Measurements from ENCODE around the gene SIRT5.

Gene SIRT5

DNA sequence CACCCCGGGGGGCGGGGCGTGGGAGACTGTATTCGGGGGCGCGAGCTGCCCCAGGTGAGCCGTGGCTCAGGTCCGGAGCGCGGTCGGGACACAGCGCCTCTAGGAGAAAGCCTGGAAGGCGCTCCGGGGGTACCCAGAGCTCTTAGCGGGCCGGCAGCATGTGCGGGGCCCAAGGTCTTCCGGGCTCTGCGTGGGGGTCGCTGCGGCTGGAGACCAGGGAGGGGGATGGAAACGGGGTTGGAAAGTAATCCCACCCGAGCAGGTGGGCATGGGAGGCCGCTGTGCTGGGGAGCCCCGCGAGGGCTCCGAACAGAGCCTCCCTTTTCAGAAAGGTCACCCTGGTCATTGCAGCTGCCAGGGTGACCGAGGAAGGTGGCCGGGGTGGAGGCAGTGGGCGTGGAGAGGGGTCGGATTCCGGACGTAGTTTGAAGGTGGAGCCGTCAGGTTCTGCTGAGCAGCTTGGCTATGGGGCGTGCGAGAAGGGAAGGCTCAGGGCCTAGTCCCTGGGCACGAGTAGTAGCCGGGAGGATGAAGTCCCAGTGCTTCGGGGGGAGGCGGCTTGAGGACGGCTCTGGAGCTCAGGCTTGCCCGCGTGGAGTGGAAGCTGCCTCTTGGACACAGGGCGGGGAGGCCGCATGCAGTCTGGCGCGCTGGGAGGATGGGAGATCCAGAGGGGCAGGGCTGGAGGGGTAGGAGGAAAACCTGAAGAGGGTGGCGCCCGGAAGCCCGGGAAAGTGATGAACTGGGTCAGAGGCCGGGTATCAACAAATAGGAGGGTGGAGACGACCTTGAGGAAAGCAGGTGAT, at the start of gene SIRT5:
Gene SIRT5 (plus strand): TSS at position 31 of the 806 bp plus-strand sequence. CDS start 9,510 bp downstream, outside the sequence.
- Mint-ChIP-seq H3K27me3 (ENCODE audit: low read depth) (no peaks in the 10 kb centered on the region), H3K4me1 (ENCODE audit: low read depth) (peaks cover 11% of the 10 kb centered on the region), H3K27ac (peak within 1 kb of the TSS; percentile 96), H3K36me3 (ENCODE audit: low read depth) (peaks cover 6% of the 10 kb centered on the region), H3K9me3 (no peaks in the 10 kb centered on the region), H3K4me3 (peak within 1 kb of the TSS; percentile 88)
- DNase-seq (ENCODE audit: low spot score): peak; percentile 79

- H3K27me3 Mint-ChIP-seq (ENCODE audit: low read depth): peaks cover 7% of the 10 kb centered on the region
- no peak for DNase-seq (ENCODE audit: low spot score)
- H3K36me3 Mint-ChIP-seq (ENCODE audit: low read depth): no peaks in the 10 kb centered on the region
- H3K27ac Mint-ChIP-seq: no peak overlapping the region
- no peak overlapping the region for H3K4me3 Mint-ChIP-seq
- H3K4me1 Mint-ChIP-seq (ENCODE audit: low read depth): peaks cover 9% of the 10 kb centered on the region
- H3K9me3 Mint-ChIP-seq: no peaks in the 10 kb centered on the region
Measured at GRCh38 chr6:13524801-13525508, 49.4 kb upstream of the SIRT5 start.

- Mint-ChIP-seq H3K36me3 (ENCODE audit: low read depth) (no peaks in the 10 kb centered on the region), H3K27me3 (ENCODE audit: low read depth) (no peaks in the 10 kb centered on the region), H3K9me3 (no peaks in the 10 kb centered on the region), H3K27ac (no peak overlapping the region), H3K4me3 (no peak overlapping the region), H3K4me1 (ENCODE audit: low read depth) (peaks cover 9% of the 10 kb centered on the region)
- no peak for DNase-seq (ENCODE audit: low spot score)
Measured at GRCh38 chr6:13526357-13526726, 48.1 kb upstream of the SIRT5 start.

DNA sequence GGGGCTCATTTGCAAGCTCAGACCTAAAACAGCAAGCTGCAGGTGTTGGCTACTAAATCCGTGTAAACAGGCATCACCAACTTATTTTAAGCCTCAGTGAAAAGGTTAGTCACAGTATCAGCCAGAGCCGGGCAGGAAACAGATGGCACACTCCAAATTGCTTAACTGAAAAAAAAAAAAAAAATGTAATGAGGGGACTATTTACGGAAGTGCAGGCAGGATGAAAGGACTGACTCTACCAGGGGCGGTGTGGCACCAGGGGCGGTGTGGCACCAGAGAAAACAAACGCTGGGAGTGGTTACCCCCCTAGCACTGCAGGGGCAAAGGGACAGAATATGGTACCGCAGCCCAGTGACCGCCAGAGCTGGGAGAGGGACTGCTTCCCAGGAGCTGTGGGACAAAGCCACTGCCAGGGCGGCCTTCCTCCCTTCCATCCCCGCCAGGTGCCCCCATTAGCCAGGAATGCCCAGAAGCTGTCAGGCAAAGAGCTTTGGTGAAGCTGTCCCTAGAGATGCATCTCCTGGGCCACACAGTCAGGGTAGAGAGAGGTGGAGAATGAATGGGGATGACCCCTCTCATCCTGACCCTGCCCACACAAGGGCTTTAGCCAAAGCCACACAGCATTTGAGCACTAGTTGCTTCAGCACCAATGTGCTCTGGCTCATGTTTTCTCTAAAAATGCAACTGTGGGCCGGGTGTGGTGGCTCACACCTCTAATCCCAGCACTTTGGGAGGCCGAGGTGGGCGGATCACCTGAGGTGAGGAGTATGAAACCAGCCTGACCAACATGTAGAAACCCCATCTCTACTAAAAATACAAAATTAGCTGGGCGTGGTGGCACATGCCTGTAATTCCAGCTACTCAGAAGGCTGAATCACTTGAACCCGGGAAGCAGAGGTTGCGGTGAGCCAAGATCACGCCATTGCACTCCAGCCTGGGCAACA, 47.4 kb upstream of the SIRT5 start:
- Mint-ChIP-seq H3K27me3 (ENCODE audit: low read depth) (no peaks in the 10 kb centered on the region), H3K27ac (no peak overlapping the region), H3K4me3 (no peak overlapping the region), H3K4me1 (ENCODE audit: low read depth) (peaks cover 9% of the 10 kb centered on the region), H3K36me3 (ENCODE audit: low read depth) (no peaks in the 10 kb centered on the region), H3K9me3 (no peaks in the 10 kb centered on the region)
- no peak for DNase-seq (ENCODE audit: low spot score)

GRCh38 chr6:13527671-13528056, 46.7 kb upstream of the SIRT5 start:
- peaks cover 9% of the 10 kb centered on the region for H3K4me1 Mint-ChIP-seq (ENCODE audit: low read depth)
- H3K36me3 Mint-ChIP-seq (ENCODE audit: low read depth): no peaks in the 10 kb centered on the region
- no peak overlapping the region for H3K4me3 Mint-ChIP-seq
- H3K27me3 Mint-ChIP-seq (ENCODE audit: low read depth): no peaks in the 10 kb centered on the region
- no peaks in the 10 kb centered on the region for H3K9me3 Mint-ChIP-seq
- no peak overlapping the region for H3K27ac Mint-ChIP-seq
- DNase-seq (ENCODE audit: low spot score): no peak

GRCh38 chr6:13528232-13528631, 46.2 kb upstream of the SIRT5 start:
- Mint-ChIP-seq H3K4me1 (ENCODE audit: low read depth) (peaks cover 9% of the 10 kb centered on the region), H3K27ac (no peak overlapping the region), H3K36me3 (ENCODE audit: low read depth) (no peaks in the 10 kb centered on the region), H3K9me3 (no peaks in the 10 kb centered on the region), H3K4me3 (no peak overlapping the region), H3K27me3 (ENCODE audit: low read depth) (no peaks in the 10 kb centered on the region)
- no peak for DNase-seq (ENCODE audit: low spot score)

DNA sequence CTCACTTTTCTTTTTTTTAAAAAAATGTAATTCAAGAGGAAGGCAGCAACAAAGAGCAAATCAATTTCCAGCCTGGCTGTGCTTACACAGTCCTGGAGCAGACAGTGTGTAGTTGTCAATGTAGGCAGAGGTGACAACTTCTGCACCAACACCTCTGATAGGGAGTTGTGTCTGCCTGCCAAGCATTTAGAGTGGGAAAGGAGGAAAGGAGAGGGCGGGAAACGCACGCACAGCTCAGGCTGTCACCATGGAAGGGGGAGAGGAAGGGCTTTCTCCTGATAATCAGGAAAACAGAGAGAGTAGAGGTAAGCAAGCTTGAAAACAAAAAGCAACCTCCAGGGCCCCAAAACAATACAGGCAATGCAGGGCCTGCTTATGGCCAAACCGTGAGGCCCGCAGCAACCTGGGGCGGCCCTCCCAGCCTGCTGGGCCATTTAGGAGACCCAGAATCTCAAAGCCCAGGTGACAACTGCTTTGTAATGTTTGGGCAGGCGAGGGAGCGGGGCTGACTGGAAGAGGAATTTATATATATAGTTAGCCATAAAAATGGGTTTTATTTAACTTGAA, 45.5 kb upstream of the SIRT5 start:
- DNase-seq (ENCODE audit: low spot score): no peak
- no peaks in the 10 kb centered on the region for H3K36me3 Mint-ChIP-seq (ENCODE audit: low read depth)
- no peaks in the 10 kb centered on the region for H3K27me3 Mint-ChIP-seq (ENCODE audit: low read depth)
- no peak overlapping the region for H3K27ac Mint-ChIP-seq
- no peak overlapping the region for H3K4me3 Mint-ChIP-seq
- H3K9me3 Mint-ChIP-seq: no peaks in the 10 kb centered on the region
- peaks cover 9% of the 10 kb centered on the region for H3K4me1 Mint-ChIP-seq (ENCODE audit: low read depth)

DNA sequence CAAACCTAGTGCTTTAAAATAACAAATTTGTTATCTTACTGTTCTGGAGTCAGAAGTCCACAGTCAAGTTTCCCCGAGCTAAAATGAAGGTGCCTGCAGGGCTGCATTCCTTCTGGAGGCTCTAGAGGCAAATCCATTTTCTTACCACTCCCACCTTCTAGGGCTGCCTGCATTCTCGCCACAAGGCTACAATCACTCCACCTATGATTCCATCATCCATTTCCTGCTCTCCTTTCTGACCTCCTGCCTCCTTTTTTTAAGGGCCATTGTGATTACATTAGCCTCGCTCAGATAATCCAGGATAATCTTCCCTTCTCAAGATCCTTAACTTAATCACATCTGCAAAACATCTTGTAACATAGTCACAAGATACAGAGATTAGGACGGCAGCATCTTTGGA, 42.4 kb upstream of the SIRT5 start:
- no peak overlapping the region for H3K27ac Mint-ChIP-seq
- no peaks in the 10 kb centered on the region for H3K36me3 Mint-ChIP-seq (ENCODE audit: low read depth)
- peaks cover under 1% of the 10 kb centered on the region for H3K4me1 Mint-ChIP-seq (ENCODE audit: low read depth)
- H3K27me3 Mint-ChIP-seq (ENCODE audit: low read depth): no peaks in the 10 kb centered on the region
- H3K9me3 Mint-ChIP-seq: no peaks in the 10 kb centered on the region
- H3K4me3 Mint-ChIP-seq: no peak overlapping the region
- DNase-seq (ENCODE audit: low spot score): no peak

- peaks cover 5% of the 10 kb centered on the region for H3K27me3 Mint-ChIP-seq (ENCODE audit: low read depth)
Measured at GRCh38 chr6:13534536-13534935, 39.9 kb upstream of the SIRT5 start.

DNA sequence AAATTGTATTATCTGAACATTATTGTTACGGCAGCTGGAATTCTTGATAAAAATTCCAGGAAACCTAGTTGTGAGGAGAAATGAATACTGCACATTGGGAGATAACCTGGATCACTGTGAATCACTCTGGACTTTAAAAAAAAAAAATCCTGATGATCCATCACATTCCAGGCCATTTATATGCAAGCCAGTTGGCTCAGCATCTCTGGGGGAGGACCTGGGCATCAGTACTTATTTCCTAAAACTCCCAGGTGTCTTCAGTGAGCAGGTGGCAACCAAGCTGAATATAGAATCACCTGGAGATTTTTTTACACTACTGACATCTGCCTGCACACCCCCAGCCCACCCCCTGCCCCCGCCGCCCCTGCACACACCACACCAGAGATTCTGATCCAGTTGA, 39.1 kb upstream of the SIRT5 start:
- H3K27me3 Mint-ChIP-seq (ENCODE audit: low read depth): peaks cover 6% of the 10 kb centered on the region
- H3K36me3 Mint-ChIP-seq (ENCODE audit: low read depth): no peaks in the 10 kb centered on the region
- H3K27ac Mint-ChIP-seq: no peak overlapping the region
- H3K4me3 Mint-ChIP-seq: no peak overlapping the region
- no peak for DNase-seq (ENCODE audit: low spot score)
- H3K4me1 Mint-ChIP-seq (ENCODE audit: low read depth): peaks cover 2% of the 10 kb centered on the region
- no peaks in the 10 kb centered on the region for H3K9me3 Mint-ChIP-seq

More at GRCh38 chr6:13534536-13534935, 39.9 kb upstream of the SIRT5 start:
- Mint-ChIP-seq H3K4me3 (no peak overlapping the region), H3K27ac (no peak overlapping the region), H3K4me1 (ENCODE audit: low read depth) (peaks cover under 1% of the 10 kb centered on the region), H3K36me3 (ENCODE audit: low read depth) (no peaks in the 10 kb centered on the region), H3K9me3 (no peaks in the 10 kb centered on the region)
- no peak for DNase-seq (ENCODE audit: low spot score)

DNA sequence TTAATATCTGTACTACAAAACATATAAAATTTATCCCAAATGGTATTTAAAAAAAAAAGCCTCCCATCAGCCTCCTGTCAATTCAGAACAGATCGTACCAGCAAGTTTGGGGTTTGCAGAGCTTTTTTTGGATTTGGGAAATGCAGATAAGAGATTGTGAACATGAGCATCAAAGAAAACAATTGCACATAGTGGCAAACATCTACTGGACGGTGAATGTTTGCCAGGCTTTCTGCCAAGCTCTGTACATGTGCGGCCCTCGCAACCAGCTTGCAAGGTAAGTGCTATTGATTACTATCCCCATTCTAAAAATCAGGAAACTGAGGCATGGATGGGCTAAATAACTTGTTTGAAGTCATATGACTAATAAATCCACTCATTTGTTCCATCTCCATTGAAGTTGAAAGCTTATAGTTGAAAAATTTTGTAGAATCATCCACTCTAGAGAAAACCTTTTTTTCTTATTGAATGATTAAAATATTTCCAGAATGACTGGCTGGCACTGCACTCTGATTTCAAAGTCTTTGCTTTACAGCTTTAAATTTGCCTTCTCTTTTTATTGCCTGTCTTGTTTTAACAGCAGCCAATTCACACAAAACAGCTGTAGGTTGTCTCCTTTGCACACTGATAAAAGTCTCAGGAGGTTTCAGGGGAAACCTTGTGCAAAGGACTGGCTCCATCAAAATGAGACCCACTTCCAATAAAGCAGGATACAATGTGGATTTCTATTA, 37.4 kb upstream of the SIRT5 start:
- DNase-seq (ENCODE audit: low spot score): no peak
- Mint-ChIP-seq H3K27me3 (ENCODE audit: low read depth) (peaks cover 8% of the 10 kb centered on the region), H3K4me3 (no peak overlapping the region), H3K36me3 (ENCODE audit: low read depth) (no peaks in the 10 kb centered on the region), H3K4me1 (ENCODE audit: low read depth) (peaks cover 2% of the 10 kb centered on the region), H3K9me3 (no peaks in the 10 kb centered on the region), H3K27ac (no peak overlapping the region)

DNA sequence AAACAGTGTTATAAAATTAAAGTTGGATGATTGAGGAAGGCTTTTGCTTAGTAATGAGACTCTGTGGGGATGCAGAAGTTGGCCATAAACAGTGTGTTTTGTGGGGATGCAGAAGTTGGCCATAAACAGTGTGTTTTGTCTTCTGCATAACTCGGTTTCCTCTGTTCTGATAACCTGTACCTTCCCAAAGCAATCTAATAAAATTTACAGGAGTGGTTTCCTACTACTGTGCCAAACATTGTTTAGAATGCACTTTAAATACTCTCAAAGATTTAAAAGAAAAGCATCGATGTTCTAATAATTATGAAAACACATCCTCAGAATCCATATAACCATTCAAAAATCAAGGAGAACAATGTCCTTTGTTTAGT, 36.9 kb upstream of the SIRT5 start:
- Mint-ChIP-seq H3K4me3 (no peak overlapping the region), H3K27me3 (ENCODE audit: low read depth) (peaks cover 8% of the 10 kb centered on the region), H3K27ac (no peak overlapping the region), H3K9me3 (no peaks in the 10 kb centered on the region), H3K4me1 (ENCODE audit: low read depth) (peaks cover 2% of the 10 kb centered on the region), H3K36me3 (ENCODE audit: low read depth) (no peaks in the 10 kb centered on the region)
- DNase-seq (ENCODE audit: low spot score): no peak

DNA sequence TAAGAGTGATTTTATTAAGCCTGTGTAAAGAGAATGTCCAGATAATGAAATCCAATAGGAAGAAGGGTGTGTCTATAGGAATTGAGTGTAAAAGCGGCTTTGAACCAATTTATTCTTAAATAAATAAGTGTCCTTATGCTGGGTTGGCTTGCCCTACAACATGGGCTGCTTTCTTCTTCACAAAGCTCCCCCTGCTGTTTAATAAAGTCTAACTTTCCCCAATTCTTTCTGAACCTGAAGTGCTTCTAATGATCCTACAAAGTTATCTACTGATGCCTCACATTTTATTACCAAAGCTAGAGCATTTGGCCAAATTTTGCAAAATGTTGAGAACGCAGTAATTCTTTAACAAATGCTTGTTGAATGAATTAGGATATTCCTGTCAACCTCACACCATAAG, 36.3 kb upstream of the SIRT5 start:
- H3K4me1 Mint-ChIP-seq (ENCODE audit: low read depth): peaks cover 2% of the 10 kb centered on the region
- H3K9me3 Mint-ChIP-seq: no peaks in the 10 kb centered on the region
- no peak for DNase-seq (ENCODE audit: low spot score)
- peaks cover 8% of the 10 kb centered on the region for H3K27me3 Mint-ChIP-seq (ENCODE audit: low read depth)
- H3K36me3 Mint-ChIP-seq (ENCODE audit: low read depth): no peaks in the 10 kb centered on the region
- H3K4me3 Mint-ChIP-seq: no peak overlapping the region
- no peak overlapping the region for H3K27ac Mint-ChIP-seq
